NOMO-1 treated with dmso at 0.1 percent for 144 hours (cell line): ENCODE data around the gene DNMBP.
"Not testable (repeated sequence)": the region's sequence is repeated elsewhere in the genome, so short reads cannot be mapped to it uniquely, and the experiment has no call there.

Source experiments
- DNase-seq: peaks from one replicate; lab custom pipeline; 2025; ENCODE audit not compliant: unreplicated experiment; lab: John Stamatoyannopoulos, UW

Gene DNMBP

GRCh38 chr10:99952799-99953198, 56.9 kb downstream of the DNMBP start:
- no peak for DNase-seq

GRCh38 chr10:99946051-99946450, 63.7 kb downstream of the DNMBP start:
- DNase-seq: not testable (repeated sequence)

- no peak for DNase-seq
Measured at GRCh38 chr10:99945263-99945662, 64.5 kb downstream of the DNMBP start.

DNA sequence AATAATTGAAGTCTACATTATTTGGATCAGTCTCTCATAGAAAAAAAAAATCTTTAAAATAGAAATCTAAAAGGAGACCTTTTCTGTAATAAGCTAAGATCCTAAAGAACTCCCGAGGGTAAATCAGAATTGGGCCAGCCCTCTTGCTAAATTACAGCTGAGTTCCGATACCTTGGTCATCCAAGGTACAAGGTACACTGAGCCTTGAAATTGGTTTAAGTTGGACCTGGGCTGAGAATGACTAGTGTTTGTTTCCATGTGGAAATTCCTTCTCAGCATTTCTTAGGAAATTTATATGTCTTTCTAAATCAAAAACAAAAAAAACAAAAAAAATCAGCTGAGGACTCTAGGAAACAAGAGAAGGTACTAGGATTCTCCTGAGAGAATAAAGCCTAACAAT, 64.9 kb downstream of the DNMBP start:
- no peak for DNase-seq

- no peak for DNase-seq
Measured at GRCh38 chr10:99943908-99944307, 65.8 kb downstream of the DNMBP start.

- DNase-seq: no peak
Measured at GRCh38 chr10:99941942-99942820, 67.6 kb downstream of the DNMBP start.

GRCh38 chr10:99938563-99938962, 71.2 kb downstream of the DNMBP start:
- no peak for DNase-seq

DNA sequence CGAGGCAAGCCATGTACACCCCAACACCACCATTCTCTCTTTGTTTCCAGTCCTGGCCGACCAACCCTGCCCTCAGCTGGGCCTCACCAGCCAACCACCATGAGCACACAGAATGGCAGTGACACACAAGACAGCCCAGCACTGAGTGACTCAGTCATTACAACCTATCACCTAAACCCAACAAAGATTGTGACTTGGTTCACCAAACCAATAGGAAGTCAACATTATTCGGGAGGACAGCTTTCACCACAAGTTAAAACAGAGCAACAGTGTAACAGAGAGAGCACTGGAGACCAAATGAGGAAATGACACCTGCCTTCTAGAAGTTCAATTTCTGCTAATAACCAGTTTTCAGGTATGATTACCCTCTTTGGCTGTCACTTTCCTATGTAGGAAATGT, 72.1 kb downstream of the DNMBP start:
- DNase-seq: no peak

GRCh38 chr10:99932203-99932957, 77.4 kb downstream of the DNMBP start:
- DNase-seq: not testable (repeated sequence)

- no peak for DNase-seq
Measured at GRCh38 chr10:99930731-99931550, 78.8 kb downstream of the DNMBP start.

- DNase-seq: no peak
Measured at GRCh38 chr10:99929360-99929759, 80.4 kb downstream of the DNMBP start.

- DNase-seq: no peak
Measured at GRCh38 chr10:99927721-99928280, 81.9 kb downstream of the DNMBP start.

GRCh38 chr10:99926925-99927720, 82.6 kb downstream of the DNMBP start:
- DNase-seq: no peak

GRCh38 chr10:99924451-99925255, 85.1 kb downstream of the DNMBP start:
- no peak for DNase-seq

DNA sequence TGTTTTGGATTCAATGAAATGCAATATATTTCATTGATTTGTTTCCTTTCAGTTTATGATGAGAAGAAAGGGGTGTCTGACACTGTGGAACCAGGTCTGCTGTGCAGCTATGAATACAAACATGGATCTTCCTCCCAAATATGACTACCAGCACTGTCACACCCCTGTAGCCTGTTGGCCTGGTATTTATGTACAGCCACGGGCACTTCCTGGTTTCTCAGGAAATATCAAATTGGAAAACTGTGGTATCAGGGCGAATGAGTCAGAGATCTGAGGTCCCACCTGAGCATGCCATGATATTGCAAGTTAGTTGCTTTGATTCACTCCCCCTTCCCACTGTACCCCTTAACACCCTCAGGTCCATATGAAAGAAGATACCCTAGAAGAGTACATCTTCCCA, 87.8 kb downstream of the DNMBP start:
- DNase-seq: no peak

DNA sequence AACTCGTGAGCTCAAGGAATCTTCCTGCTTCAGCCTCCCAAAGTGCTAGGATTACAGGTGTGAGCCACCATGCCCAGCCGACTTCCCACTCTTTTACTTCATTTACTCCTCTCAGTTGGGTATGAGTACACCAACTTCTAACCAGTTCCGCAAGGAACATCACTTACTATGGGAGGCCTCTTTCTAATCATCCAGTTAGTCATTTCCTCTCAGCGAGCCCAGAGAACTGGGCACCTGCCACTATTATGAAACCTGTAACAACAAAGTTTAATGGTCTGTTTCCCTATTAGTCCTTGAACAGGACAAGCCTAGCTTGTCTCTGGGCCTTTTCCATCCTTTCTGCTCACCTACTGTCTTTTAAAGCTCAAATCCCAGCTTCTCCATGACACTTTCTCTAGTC, 88.8 kb downstream of the DNMBP start:
- DNase-seq: peak; percentile 46

- no peak for DNase-seq
Measured at GRCh38 chr10:99920486-99920885, 89.3 kb downstream of the DNMBP start.

GRCh38 chr10:99917963-99918825, 91.6 kb downstream of the DNMBP start:
- DNase-seq: no peak
